ENCODE measurements around the gene RNF126.

Gene RNF126

DNA sequence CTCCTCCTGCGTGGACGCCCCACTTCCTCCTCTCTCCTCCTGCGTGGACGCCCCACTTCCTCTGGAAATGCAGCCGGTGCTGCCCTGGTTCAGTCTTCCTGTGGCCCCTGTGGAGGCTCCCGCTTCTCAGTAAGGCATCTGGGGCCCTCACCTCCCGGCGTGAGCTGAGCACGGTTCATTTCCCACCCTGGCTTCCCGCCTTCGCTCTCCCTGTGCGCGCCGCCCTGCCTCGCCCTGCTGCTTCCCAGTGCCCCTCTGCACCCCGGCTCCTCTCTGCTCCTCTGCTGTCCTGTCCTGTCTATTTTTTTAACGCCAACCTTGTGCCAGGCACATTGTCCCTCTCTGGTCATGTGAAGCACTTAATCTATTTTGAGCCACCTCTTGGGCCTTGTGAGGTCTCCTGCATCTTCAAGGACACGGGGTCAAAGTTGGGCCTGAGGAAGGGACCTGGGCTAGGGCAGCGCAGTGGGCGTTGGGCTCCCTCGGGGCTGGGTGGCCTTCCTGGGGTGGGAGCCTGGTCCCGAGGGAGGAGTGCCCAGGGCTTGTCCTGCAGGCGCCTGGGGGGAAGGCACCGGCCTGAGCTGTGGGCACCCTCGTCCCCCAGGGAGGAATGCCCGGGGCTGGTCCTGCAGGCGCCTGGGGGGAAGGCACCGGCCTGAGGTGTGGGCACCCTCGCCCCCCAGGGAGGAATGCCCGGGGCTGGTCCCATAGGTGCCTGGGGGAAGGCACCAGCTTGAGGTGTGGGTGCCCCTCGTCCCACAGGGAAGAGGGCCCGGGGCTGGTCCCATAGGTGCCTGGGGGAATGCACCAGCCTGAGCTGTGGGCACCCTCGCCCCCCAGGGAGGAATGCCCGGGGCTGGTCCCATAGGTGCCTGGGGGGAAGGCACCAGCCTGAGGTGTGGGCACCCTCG lies 60.4 kb downstream of the RNF126 start:
- peaks cover 4% of the 10 kb centered on the region for H3K36me3 Mint-ChIP-seq (ENCODE audit: low read depth)
- TF ChIP-seq, protein P1, sequence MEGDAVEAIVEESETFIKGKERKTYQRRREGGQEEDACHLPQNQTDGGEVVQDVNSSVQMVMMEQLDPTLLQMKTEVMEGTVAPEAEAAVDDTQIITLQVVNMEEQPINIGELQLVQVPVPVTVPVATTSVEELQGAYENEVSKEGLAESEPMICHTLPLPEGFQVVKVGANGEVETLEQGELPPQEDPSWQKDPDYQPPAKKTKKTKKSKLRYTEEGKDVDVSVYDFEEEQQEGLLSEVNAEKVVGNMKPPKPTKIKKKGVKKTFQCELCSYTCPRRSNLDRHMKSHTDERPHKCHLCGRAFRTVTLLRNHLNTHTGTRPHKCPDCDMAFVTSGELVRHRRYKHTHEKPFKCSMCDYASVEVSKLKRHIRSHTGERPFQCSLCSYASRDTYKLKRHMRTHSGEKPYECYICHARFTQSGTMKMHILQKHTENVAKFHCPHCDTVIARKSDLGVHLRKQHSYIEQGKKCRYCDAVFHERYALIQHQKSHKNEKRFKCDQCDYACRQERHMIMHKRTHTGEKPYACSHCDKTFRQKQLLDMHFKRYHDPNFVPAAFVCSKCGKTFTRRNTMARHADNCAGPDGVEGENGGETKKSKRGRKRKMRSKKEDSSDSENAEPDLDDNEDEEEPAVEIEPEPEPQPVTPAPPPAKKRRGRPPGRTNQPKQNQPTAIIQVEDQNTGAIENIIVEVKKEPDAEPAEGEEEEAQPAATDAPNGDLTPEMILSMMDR (IDR thresholded peaks at IDR 0.05; ENCODE audit: unreplicated experiment in 3 of 3) = no peak

DNA sequence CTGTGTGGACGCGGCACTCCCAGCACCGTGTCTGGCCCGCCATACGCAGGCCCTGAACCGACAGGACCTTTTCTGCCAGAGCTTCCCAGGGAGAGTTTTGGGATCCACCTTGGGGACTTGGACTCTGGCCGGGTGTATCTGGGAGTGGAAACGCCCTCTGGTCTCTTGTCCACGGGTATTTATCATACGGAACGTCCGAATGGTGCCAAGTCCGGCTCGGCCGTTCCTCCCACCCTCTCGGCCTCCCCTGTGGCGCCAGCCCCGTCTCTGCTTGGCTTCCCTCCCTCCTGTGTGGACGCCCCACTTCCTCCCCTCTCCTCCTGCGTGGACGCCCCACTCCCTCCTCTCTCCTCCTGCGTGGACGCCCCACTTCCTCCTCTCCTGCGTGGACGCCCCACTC lies 61.2 kb downstream of the RNF126 start:
- TF ChIP-seq, protein P1 (IDR thresholded peaks at IDR 0.05; ENCODE audit: unreplicated experiment in 3 of 3) = no peak
- peaks cover 4% of the 10 kb centered on the region for H3K36me3 Mint-ChIP-seq (ENCODE audit: low read depth)
- no peaks in the 10 kb centered on the region for H3K27me3 Mint-ChIP-seq (ENCODE audit: low read depth)
- H3K4me1 Mint-ChIP-seq = no peaks in the 10 kb centered on the region
- H3K9me3 Mint-ChIP-seq = peaks cover 9% of the 10 kb centered on the region
- no peak overlapping the region for H3K4me3 Mint-ChIP-seq
- H3K27ac Mint-ChIP-seq = no peak overlapping the region

More for the DNA sequence above, 60.4 kb downstream of the RNF126 start:
- no peak overlapping the region for H3K4me3 Mint-ChIP-seq
- no peaks in the 10 kb centered on the region for H3K27me3 Mint-ChIP-seq (ENCODE audit: low read depth)
- H3K27ac Mint-ChIP-seq = no peak overlapping the region
- H3K4me1 Mint-ChIP-seq = no peaks in the 10 kb centered on the region
- H3K9me3 Mint-ChIP-seq = peaks cover 9% of the 10 kb centered on the region

DNA sequence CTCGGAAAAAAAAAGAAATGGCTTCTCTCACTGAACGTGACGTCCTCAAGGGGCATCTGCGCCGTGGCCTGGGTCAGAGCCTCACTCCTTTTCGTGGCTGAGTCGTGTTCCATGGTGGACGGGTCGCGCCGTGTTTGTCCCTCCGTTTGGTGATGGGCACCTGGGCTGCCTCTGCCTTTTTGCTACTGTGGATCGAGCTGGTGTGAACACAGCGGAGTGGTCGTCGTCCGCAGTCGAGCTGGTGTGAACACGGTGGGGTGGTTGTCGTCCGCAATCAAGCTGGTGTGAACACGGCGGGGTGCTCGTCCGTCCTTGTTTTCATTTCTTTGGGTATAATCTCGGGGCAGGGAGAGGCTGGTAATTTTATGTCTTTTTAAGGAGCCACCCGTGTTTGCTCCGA lies 61.7 kb downstream of the RNF126 start:
- Mint-ChIP-seq H3K9me3 (peaks cover 9% of the 10 kb centered on the region), H3K27ac (no peak overlapping the region), H3K36me3 (ENCODE audit: low read depth) (peaks cover 4% of the 10 kb centered on the region), H3K4me1 (no peaks in the 10 kb centered on the region), H3K4me3 (no peak overlapping the region), H3K27me3 (ENCODE audit: low read depth) (no peaks in the 10 kb centered on the region)
- TF ChIP-seq, protein P1 (IDR thresholded peaks at IDR 0.05; ENCODE audit: unreplicated experiment in 3 of 3) = no peak

All from nephron (organoid).